Trophoblast cell (in vitro differentiated cells and primary cell): ENCODE data around the gene CHKB.

ENCODE experiments used
- DNase-seq, 2 donors: peaks; one replicate each; pipeline ENCODE4 v3.0.0-alpha.2; 2016
- H2AFZ ChIP-seq: 2 replicates; pipeline ENCODE4 v1.6.1; 2013; ENCODE audit warnings: low read length, moderate library complexity, mild to moderate bottlenecking; ENCODE audit not compliant: insufficient read depth, poor library complexity
- H2AK5ac ChIP-seq: 2 replicates; pipeline ENCODE4 v1.6.1; 2013; ENCODE audit warnings: mild to moderate bottlenecking, low read length
- H2BK120ac ChIP-seq: 2 replicates; pipeline ENCODE4 v1.6.1; 2013; ENCODE audit warnings: low read length, mild to moderate bottlenecking, moderate library complexity; ENCODE audit not compliant: insufficient read depth, poor library complexity
- H2BK12ac ChIP-seq: 2 replicates; pipeline ENCODE4 v1.6.1; 2013; ENCODE audit warnings: mild to moderate bottlenecking, low read length, moderate library complexity
- H2BK5ac ChIP-seq: 2 replicates; pipeline ENCODE4 v1.6.1; 2013; ENCODE audit warnings: low read length, low read depth, moderate library complexity, mild to moderate bottlenecking; ENCODE audit not compliant: poor library complexity
- H3K14ac ChIP-seq: 2 replicates; pipeline ENCODE4 v1.6.1; 2013; ENCODE audit warnings: mild to moderate bottlenecking, low read length
- H3K18ac ChIP-seq: 2 replicates; pipeline ENCODE4 v1.6.1; 2013; ENCODE audit warnings: mild to moderate bottlenecking, low read length
- H3K23ac ChIP-seq: 2 replicates; pipeline ENCODE4 v1.6.1; 2013; ENCODE audit warnings: low read length
- H3K27ac ChIP-seq: 2 replicates; pipeline ENCODE4 v1.5.1; 2013; ENCODE audit warnings: low read depth, mild to moderate bottlenecking, inconsistent platforms, low read length, moderate library complexity
- H3K27me3 ChIP-seq: 2 replicates; pipeline ENCODE4 v1.6.1; 2013; ENCODE audit warnings: inconsistent platforms, mild to moderate bottlenecking, low read length, moderate library complexity; ENCODE audit not compliant: insufficient read depth
- H3K36me3 ChIP-seq, 2 experiments: 1 replicate in 1 of 2; 2 replicates in 1 of 2; pipeline ENCODE4 v1.6.1; 2013; ENCODE audit warnings: low read length in 2 of 2, mild to moderate bottlenecking in 2 of 2, moderate library complexity in 1 of 2; ENCODE audit not compliant: insufficient read depth in 2 of 2, control insufficient read depth in 1 of 2
- H3K4ac ChIP-seq: 2 replicates; pipeline ENCODE4 v1.6.1; 2013; ENCODE audit warnings: low read depth, mild to moderate bottlenecking, low read length, moderate library complexity
- H3K4me1 ChIP-seq, 2 experiments: 1 replicate in 1 of 2; 2 replicates in 1 of 2; pipeline ENCODE4 v1.6.1; 2013; ENCODE audit warnings: low read length in 2 of 2, mild to moderate bottlenecking in 2 of 2, moderate library complexity in 1 of 2; ENCODE audit not compliant: insufficient read depth in 2 of 2, control insufficient read depth in 1 of 2
- H3K4me2 ChIP-seq: 2 replicates; pipeline ENCODE4 v1.6.1; 2013; ENCODE audit warnings: inconsistent platforms, mild to moderate bottlenecking, low read length, moderate library complexity
- H3K4me3 ChIP-seq: 2 replicates; pipeline ENCODE4 v1.5.1; 2013; ENCODE audit warnings: mild to moderate bottlenecking, low read depth, low read length, inconsistent platforms
- H3K79me1 ChIP-seq: one replicate; pipeline ENCODE4 v1.6.1; 2013; ENCODE audit warnings: low read length
- H3K79me2 ChIP-seq: 2 replicates; pipeline ENCODE4 v1.6.1; 2013; ENCODE audit warnings: low read length, mild to moderate bottlenecking; ENCODE audit not compliant: control insufficient read depth, insufficient read depth, poor library complexity
- H3K9ac ChIP-seq: 2 replicates; pipeline ENCODE4 v1.6.1; 2013; ENCODE audit warnings: mild to moderate bottlenecking, low read length
- H3K9me3 ChIP-seq: 2 replicates; pipeline ENCODE4 v1.6.1; 2013; ENCODE audit warnings: low read depth, mild to moderate bottlenecking, control low read depth, inconsistent platforms, low read length; ENCODE audit not compliant: insufficient read depth
- H4K12ac ChIP-seq: 2 replicates; pipeline ENCODE4 v1.6.1; 2013; ENCODE audit warnings: low read depth, mild to moderate bottlenecking, low read length, moderate library complexity
- H4K8ac ChIP-seq: 2 replicates; pipeline ENCODE4 v1.6.1; 2013; ENCODE audit warnings: low read depth, mild to moderate bottlenecking, low read length, moderate library complexity
- H4K91ac ChIP-seq: one replicate; pipeline ENCODE4 v1.6.1; 2013; ENCODE audit warnings: low read depth, mild to moderate bottlenecking, low read length, moderate library complexity
- WGBS: extraction: QIAGEN DNeasy Blood & Tissue Kit; methylation state at CpG from one replicate; pipeline ENCODE4 v1.1.7; 2013; ENCODE audit warnings: missing lambda C conversion rate; ENCODE audit not compliant: insufficient read length, insufficient coverage; ENCODE audit errors: extremely low coverage; 5-methylcytosine and 5-hydroxymethylcytosine counted together

The CHKB gene

GRCh38 chr22:50546326-50547262 lies 36.1 kb downstream of the CHKB start:
- Histone ChIP-seq H3K4me1 (peaks cover 8 to 19% of the 10 kb centered on the region in 2 experiments), H3K4ac (no peak overlapping the region), H2BK120ac (no peak overlapping the region), H3K4me2 (no peak overlapping the region), H2BK5ac (no peak overlapping the region), H3K27me3 (no peaks in the 10 kb centered on the region), H2AFZ (no peak overlapping the region), H3K9ac (no peak overlapping the region), H3K14ac (no peak overlapping the region), H4K91ac (peak overlapping the region; percentile 32), H2AK5ac (peak overlapping the region; percentile 18), H3K18ac (no peak overlapping the region), H2BK12ac (peak overlapping the region; percentile 20), H3K27ac (no peak overlapping the region), H4K8ac (no peak overlapping the region), H3K79me2 (no peaks in the 10 kb centered on the region), H3K9me3 (no peaks in the 10 kb centered on the region), H3K23ac (no peak overlapping the region), H3K4me3 (no peak overlapping the region), H3K79me1 (peaks cover 2% of the 10 kb centered on the region), H4K12ac (no peak overlapping the region), H3K36me3 (no peaks in the 10 kb centered on the region)
- peak in 1 of 2 donors; percentile 77 for DNase-seq
- WGBS, result no CpG with 5 or more reads among the region's 78 CpGs

DNA sequence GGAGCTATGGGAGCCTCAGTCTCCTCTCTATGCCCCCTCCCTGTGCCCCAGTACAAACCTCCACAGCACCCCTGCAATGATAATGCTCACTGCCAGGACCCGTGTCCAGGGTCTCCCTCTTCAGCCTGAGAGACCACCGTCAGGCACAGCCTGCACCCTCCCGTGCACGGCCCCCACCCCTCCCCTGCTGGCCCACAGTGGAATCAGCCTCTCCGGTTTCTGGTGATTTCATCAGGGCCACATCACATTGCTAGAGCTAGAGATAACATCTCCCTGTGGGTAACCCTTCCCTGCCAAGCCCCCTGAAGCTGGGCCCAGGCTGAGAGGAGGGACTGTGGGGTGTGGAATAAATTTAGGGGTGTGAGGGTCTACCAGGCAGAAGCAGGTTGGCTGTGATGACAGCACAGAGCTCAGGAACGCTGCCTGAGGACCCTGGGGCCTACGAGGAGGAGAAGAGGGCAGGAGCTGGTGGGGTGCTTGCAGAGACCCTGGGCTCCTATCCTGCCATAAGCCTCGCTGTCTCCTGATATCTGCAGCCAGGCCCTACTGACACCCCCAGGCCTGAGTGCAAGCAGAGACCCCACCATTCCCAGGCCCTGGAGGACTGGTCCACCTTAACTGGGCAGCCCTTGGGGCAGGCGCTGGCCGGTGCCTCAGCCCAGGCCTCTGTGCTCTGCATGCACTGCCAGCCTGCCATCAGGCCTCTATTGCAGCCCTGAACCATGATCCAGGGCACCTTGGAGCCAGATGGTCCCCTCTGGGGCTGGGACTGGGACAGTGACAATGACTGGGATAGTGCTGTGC lies 36.9 kb downstream of the CHKB start, which contains the start of gene KLHDC7B:
KLHDC7B (plus strand) TSS at position 378 of the 804 bp plus-strand sequence; CDS start at position 723, 345 bp downstream.
- Histone ChIP-seq H3K4me3 (no peak within 1 kb of the TSS), H3K14ac (peak within 1 kb of the TSS; percentile 7), H3K18ac (no peak within 1 kb of the TSS), H2BK5ac (no peak within 1 kb of the TSS), H4K91ac (peak within 1 kb of the TSS; percentile 39), H2BK120ac (peak within 1 kb of the TSS; percentile 16), H4K12ac (no peak within 1 kb of the TSS), H4K8ac (no peak within 1 kb of the TSS), H3K27ac (no peak within 1 kb of the TSS), H3K9ac (no peak within 1 kb of the TSS), H3K4ac (no peak within 1 kb of the TSS), H2BK12ac (peak within 1 kb of the TSS; percentile 44), H3K4me1 (peaks cover 8 to 19% of the 10 kb centered on the region in 2 experiments), H3K9me3 (no peaks in the 10 kb centered on the region), H3K4me2 (no peak within 1 kb of the TSS), H3K79me2 (no peaks in the 10 kb centered on the region), H3K23ac (peak within 1 kb of the TSS; percentile 63), H2AK5ac (peak within 1 kb of the TSS; percentile 22), H3K36me3 (no peaks in the 10 kb centered on the region), H3K79me1 (peaks cover 2% of the 10 kb centered on the region), H2AFZ (no peak within 1 kb of the TSS), H3K27me3 (no peaks in the 10 kb centered on the region)
- WGBS, result no CpG with 5 or more reads among the region's 10 CpGs
- DNase-seq, result peak in 1 of 2 donors; percentile 43

DNA sequence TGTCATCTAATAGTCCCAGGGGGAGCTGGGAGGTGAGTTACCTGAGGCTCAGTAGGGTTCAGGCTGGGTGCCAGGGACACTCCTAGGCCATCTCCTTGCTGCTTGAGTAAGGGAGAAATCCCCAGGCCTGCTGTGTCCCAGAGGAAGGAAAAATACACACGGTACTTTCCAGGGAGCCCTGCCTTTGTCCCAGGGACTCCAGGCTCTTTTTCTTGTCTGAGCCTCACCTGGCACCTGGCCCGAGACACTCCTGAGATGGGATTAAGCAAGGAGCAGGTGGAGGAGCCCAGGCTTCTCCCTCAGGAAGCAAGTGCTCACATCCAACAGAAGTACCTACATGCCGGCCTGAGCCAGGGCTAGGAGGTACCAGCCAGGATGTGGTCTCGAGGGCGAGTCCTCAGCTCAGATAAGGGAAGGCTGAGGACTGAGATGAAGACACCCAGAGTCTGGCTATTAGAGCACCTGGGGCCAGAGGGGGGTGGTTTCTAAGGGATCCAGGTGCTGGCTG lies 37.8 kb downstream of the CHKB start:
- no peak overlapping the region for H2AFZ ChIP-seq
- H4K91ac ChIP-seq, result peak overlapping the region; percentile 39
- peaks cover 2% of the 10 kb centered on the region for H3K79me1 ChIP-seq
- H3K23ac ChIP-seq, result peak overlapping the region; percentile 63
- H3K9ac ChIP-seq, result no peak overlapping the region
- H4K12ac ChIP-seq, result no peak overlapping the region
- H2BK120ac ChIP-seq, result peak overlapping the region; percentile 16
- peak overlapping the region; percentile 44 for H2BK12ac ChIP-seq
- H3K4me3 ChIP-seq, result no peak overlapping the region
- no peak overlapping the region for H2BK5ac ChIP-seq
- H3K79me2 ChIP-seq, result no peaks in the 10 kb centered on the region
- H3K27ac ChIP-seq, result no peak overlapping the region
- H4K8ac ChIP-seq, result peak overlapping the region; percentile 28
- no peak overlapping the region for H3K18ac ChIP-seq
- no peak overlapping the region for H3K14ac ChIP-seq
- peak in 1 of 2 donors; percentile 40 for DNase-seq
- no peaks in the 10 kb centered on the region for H3K36me3 ChIP-seq
- H2AK5ac ChIP-seq, result peak overlapping the region; percentile 1
- no peaks in the 10 kb centered on the region for H3K9me3 ChIP-seq
- no peaks in the 10 kb centered on the region for H3K27me3 ChIP-seq
- H3K4me1 ChIP-seq, result peaks cover 10 to 19% of the 10 kb centered on the region in 2 experiments
- no CpG with 5 or more reads among the region's 5 CpGs for WGBS
- H3K4ac ChIP-seq, result no peak overlapping the region
- no peak overlapping the region for H3K4me2 ChIP-seq

GRCh38 chr22:50544078-50544745 lies 38.4 kb downstream of the CHKB start:
- H3K79me1 ChIP-seq, result peaks cover 5% of the 10 kb centered on the region
- peak overlapping the region; percentile 20 for H2BK120ac ChIP-seq
- H3K4me2 ChIP-seq, result peak overlapping the region; percentile 61
- H3K14ac ChIP-seq, result peak overlapping the region; percentile 57
- no peaks in the 10 kb centered on the region for H3K27me3 ChIP-seq
- peaks cover 13 to 20% of the 10 kb centered on the region in 2 experiments for H3K4me1 ChIP-seq
- H2AFZ ChIP-seq, result peak overlapping the region; percentile 52
- no peak overlapping the region for H2AK5ac ChIP-seq
- peak overlapping the region; percentile 82 for H2BK12ac ChIP-seq
- H3K4me3 ChIP-seq, result no peak overlapping the region
- no peak overlapping the region for H3K23ac ChIP-seq
- H2BK5ac ChIP-seq, result no peak overlapping the region
- WGBS, result no CpG with 5 or more reads among the region's 52 CpGs
- no peaks in the 10 kb centered on the region for H3K9me3 ChIP-seq
- peak overlapping the region; percentile 45 for H4K91ac ChIP-seq
- no peak overlapping the region for H3K27ac ChIP-seq
- peak; percentile 91 to 95 for DNase-seq
- no peak overlapping the region for H4K12ac ChIP-seq
- peak overlapping the region; percentile 78 for H4K8ac ChIP-seq
- H3K18ac ChIP-seq, result no peak overlapping the region
- no peaks in the 10 kb centered on the region for H3K36me3 ChIP-seq
- no peak overlapping the region for H3K4ac ChIP-seq
- H3K79me2 ChIP-seq, result no peaks in the 10 kb centered on the region
- no peak overlapping the region for H3K9ac ChIP-seq
